H1 (cell line): Measurements from ENCODE around the gene OGFR. TPM values are rescaled to one million over a fixed set of nuclear protein-coding genes. Genes with fewer than 3 reads are reported as not detected.

Experiments used
- ATF3 ChIP-seq: IDR thresholded peaks from 2 replicates; pipeline ENCODE4 v1.6.1; 2011; ENCODE audit warnings: low read depth, mild to moderate bottlenecking, low read length; ENCODE audit not compliant: insufficient read depth
- CREB1 ChIP-seq: IDR thresholded peaks from 2 replicates; pipeline ENCODE4 v1.6.1; 2012; ENCODE audit warnings: inconsistent platforms
- E2F6 ChIP-seq: IDR thresholded peaks from 2 replicates; pipeline ENCODE4 v1.6.1; 2012; ENCODE audit warnings: inconsistent platforms
- GTF2F1 ChIP-seq: IDR thresholded peaks from 2 replicates; pipeline ENCODE4 v1.6.1; 2012; ENCODE audit warnings: low read depth, low read length, improper control_type of control experiment, borderline replicate concordance
- RXRA ChIP-seq: IDR thresholded peaks from 2 replicates; pipeline ENCODE4 v1.6.1; 2011; ENCODE audit warnings: low read depth, mild to moderate bottlenecking, low read length, moderate library complexity; ENCODE audit not compliant: insufficient read depth
- SRF ChIP-seq: IDR thresholded peaks from 2 replicates; pipeline ENCODE4 v1.6.1; 2011; ENCODE audit warnings: mild to moderate bottlenecking, low read depth, low read length, moderate library complexity
- polyA plus RNA-seq, 7 experiments: library from polyadenylated mRNA; depleted of rRNA in 3 of 7; stranded (reverse) in 5 of 7; unstranded in 2 of 7; fragments of >200 nt in 5 of 7; fragments of 200-250 nt in 2 of 7; gene quantifications; 1 replicate in 5 of 7; 2 replicates in 1 of 7; 4 replicates in 1 of 7; pipeline versions ENCODE4 v1.2.1 to v1.2.3, GENCODE V29; 2011 to 2013; ENCODE audit warnings: missing spikeins in 2 of 7, mixed read lengths in 2 of 7
- total RNA-seq: library from RNA; stranded (reverse); fragmentation: NEBNext Ultra II Directional; extraction: Animal tissue kit (Norgen Biotek cat#: 25700); gene quantifications from 2 replicates; pipeline ENCODE4 v1.2.1, GENCODE V29; 2021

Gene OGFR
- total and polyA plus RNA-seq, 2 of the 8 experiments (the other 6 are each of a cell fraction or from before 2014, with no cell fraction given), result 13.9 to 25.1 TPM

DNA sequence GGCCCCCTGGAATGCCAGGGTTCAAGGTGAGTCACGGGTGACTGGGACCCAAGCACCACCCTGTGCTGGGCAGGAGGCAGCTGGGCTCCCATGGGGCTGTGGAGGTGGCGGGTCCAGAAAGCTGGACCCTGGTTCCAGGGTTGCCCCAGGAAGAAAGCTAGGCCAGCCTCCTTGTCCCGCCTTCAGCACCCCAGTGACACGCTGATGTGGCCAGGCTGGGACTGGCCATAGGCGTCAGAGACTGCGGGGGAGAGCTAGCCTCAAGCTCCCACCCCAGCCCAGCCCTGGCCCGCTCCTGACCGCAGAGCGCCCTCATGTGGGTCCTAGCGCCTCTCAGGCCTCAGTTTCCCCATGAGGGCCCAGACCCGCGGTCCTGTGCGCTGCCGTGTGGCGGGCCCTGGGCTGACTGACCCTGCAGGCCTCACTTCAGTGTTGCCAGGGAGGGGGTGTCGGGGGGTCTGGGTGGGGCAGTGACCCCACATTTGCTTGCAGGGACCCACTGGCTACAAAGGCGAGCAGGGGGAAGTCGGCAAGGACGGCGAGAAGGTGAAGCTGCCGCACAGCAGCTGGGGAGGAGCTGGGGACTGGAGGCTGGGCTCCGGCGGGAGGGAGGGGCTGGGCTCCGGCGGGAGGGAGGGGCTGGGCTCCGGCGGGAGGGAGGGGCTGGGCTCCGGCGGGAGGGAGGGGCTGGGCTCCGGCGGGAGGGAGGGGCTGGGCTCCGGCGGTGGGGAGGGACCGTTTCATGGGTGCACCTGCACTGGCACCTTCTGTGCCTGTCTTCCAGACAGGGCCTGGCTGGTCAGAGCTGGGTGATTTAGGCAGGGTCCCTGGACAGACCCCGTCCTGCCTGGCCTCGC, 20.1 kb downstream of the OGFR start (continued):
- no peak for TF ChIP-seq RXRA
- TF ChIP-seq SRF, result no peak
- no peak for TF ChIP-seq GTF2F1
- TF ChIP-seq ATF3, result no peak
- no peak for TF ChIP-seq CREB1
- TF ChIP-seq E2F6, result no peak
